Heart left ventricle (tissue), 13 donors: ENCODE measurements around the gene HSPA1L.

Experiments used
- POLR2A ChIP-seq, 2 donors: fragments of 450-650 bp; IDR thresholded peaks; one replicate each; pipeline ENCODE4 v1.6.1; 2017; ENCODE audit warnings: antibody characterized with exemption in 2 of 2, mild to moderate bottlenecking in 2 of 2, moderate library complexity in 2 of 2
- TF ChIP-seq, protein P1 (sequence below), 12 donors: fragments of 200-600 bp; sonication (generic) in 4 of 12; IDR thresholded peaks; one replicate each; pipeline versions ENCODE4 v1.5.0 to v1.8.0; 2018 to 2022; ENCODE audit warnings: antibody characterized with exemption in 12 of 12, mild to moderate bottlenecking in 5 of 12
- donor health status: ischemic (EF 13 %, LVEDD 7.1; RV severe dilation, severe dysfunction).
- donor health status: DM: no; HTN: yes; CAD: no.
- donor health status: DM: no; HTN: no; CAD: no.
- donor health status: ischemic (EF 25% LVEDD 6.9; RV normal size, moderate dysfunction).
- donor health status: ischemic (EF 25% LVEDD 5.7; RV mildly dilated, moderate dysfunction).
- donor health status: ischemic (EF 35%, LVEDD 5.7; RV mildly dilated, moderate dysfunction).
- donor health status: nonischemic (EF 11% LVEDD 7.7; RV severe dilation, severe dysfunction).
- donor health status: DM: yes; HTN: yes; CAD: no.
- donor health status: PGD.
- donor health status: ischemic (EF 29% LVEDD 5.4; RV normal size, mild dysfunction).
- donor health status: nonischemic (EF 23%, LVEDD 6.1; RV moderate dilation, normal function).

DNA sequence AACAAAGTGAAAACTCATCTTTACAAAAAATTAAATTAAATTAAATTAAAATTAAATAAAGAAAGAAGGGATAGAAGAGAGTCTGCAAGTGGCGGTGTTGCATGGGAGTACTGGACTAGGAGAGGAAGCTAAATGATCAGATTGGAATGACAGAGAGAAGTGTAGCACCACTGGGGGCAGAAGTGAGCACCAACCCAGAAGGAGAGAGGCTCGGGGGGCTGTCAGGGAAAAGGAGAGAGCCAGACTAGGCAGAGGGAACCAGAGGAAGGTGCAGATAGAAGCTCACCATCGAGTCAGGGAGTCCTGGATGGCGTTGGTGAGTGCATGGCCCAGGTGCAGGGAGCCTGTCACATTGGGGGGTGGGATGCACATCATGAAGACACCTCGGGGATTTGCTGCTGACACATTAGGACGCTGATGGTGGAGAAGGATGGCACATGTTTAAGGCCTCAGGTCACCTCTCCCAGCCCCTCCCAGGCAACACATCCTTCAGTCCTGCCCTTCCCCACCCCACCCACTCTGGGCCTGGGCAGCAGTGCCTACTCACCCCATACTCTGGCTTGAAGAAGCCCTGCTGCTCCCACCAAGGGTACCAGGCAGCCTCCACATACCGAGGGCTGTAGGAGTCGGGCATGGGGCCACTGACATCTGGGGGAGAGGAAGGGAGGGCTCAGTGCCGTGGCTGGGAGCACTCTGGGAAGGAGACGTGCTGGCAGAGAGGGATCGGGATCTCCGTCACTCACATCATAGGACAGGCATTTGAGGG, 23.6 kb downstream of the HSPA1L start:
- TF ChIP-seq, protein P1, sequence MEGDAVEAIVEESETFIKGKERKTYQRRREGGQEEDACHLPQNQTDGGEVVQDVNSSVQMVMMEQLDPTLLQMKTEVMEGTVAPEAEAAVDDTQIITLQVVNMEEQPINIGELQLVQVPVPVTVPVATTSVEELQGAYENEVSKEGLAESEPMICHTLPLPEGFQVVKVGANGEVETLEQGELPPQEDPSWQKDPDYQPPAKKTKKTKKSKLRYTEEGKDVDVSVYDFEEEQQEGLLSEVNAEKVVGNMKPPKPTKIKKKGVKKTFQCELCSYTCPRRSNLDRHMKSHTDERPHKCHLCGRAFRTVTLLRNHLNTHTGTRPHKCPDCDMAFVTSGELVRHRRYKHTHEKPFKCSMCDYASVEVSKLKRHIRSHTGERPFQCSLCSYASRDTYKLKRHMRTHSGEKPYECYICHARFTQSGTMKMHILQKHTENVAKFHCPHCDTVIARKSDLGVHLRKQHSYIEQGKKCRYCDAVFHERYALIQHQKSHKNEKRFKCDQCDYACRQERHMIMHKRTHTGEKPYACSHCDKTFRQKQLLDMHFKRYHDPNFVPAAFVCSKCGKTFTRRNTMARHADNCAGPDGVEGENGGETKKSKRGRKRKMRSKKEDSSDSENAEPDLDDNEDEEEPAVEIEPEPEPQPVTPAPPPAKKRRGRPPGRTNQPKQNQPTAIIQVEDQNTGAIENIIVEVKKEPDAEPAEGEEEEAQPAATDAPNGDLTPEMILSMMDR (IDR thresholded peaks at IDR 0.05): peak; percentile 24 to 61 (median 40)
- TF ChIP-seq POLR2A (IDR thresholded peaks at IDR 0.05): no peak
